ENCODE measurements around the gene SHROOM1. TPM values are rescaled to one million over a fixed set of nuclear protein-coding genes. Genes with fewer than 3 reads are reported as not detected.

The SHROOM1 gene
- total RNA-seq, 6 donors from 2014 or later = 7.7 to 27.6 (median 20.0) TPM

DNA sequence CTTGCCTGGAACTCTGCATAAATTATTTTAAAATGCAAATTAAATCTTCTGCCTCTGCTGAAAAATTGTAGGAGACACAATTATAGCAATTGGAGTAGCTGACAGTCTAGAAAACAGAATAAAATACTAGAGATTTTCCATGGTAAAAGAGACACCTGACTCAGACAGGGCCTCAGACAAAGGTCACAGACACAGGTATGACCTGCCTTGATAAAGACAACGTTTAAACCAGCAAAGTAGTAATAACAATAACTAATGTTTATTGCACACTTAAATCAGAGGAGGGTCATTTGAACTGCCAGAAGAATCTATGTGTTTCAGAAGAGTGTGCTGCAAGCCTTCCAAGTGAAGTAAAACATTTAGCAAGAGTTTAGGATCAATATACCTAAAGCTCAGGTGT is 13.4 kb downstream of the SHROOM1 start:
- no peaks in the 10 kb centered on the region for H3K36me3 ChIP-seq
- no peak overlapping the region for H3K27ac ChIP-seq
- peaks cover 15 to 29% (median 23%) of the 10 kb centered on the region in 4 donors for H3K4me1 ChIP-seq
- no peak for ATAC-seq (ENCODE audit: low FRiP score in 2 of 2)
- no peaks in the 10 kb centered on the region for H3K9me3 ChIP-seq
- peaks cover 0 to 31% (median 14%) of the 10 kb centered on the region in 4 donors for H3K27me3 ChIP-seq
- WGBS, 2 donors = 56 to 80% methylated on average over 1 of the region's 1 CpG
- no peak for DNase-seq
- no peak for TF ChIP-seq EP300 (IDR thresholded peaks at IDR 0.05)
- TF ChIP-seq POLR2AphosphoS5 (IDR thresholded peaks at IDR 0.05) = no peak
- TF ChIP-seq, protein P1, sequence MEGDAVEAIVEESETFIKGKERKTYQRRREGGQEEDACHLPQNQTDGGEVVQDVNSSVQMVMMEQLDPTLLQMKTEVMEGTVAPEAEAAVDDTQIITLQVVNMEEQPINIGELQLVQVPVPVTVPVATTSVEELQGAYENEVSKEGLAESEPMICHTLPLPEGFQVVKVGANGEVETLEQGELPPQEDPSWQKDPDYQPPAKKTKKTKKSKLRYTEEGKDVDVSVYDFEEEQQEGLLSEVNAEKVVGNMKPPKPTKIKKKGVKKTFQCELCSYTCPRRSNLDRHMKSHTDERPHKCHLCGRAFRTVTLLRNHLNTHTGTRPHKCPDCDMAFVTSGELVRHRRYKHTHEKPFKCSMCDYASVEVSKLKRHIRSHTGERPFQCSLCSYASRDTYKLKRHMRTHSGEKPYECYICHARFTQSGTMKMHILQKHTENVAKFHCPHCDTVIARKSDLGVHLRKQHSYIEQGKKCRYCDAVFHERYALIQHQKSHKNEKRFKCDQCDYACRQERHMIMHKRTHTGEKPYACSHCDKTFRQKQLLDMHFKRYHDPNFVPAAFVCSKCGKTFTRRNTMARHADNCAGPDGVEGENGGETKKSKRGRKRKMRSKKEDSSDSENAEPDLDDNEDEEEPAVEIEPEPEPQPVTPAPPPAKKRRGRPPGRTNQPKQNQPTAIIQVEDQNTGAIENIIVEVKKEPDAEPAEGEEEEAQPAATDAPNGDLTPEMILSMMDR (IDR thresholded peaks at IDR 0.05) = no peak
- no peak for TF ChIP-seq POLR2A (IDR thresholded peaks at IDR 0.05)
- no peak overlapping the region for H3K4me3 ChIP-seq

DNA sequence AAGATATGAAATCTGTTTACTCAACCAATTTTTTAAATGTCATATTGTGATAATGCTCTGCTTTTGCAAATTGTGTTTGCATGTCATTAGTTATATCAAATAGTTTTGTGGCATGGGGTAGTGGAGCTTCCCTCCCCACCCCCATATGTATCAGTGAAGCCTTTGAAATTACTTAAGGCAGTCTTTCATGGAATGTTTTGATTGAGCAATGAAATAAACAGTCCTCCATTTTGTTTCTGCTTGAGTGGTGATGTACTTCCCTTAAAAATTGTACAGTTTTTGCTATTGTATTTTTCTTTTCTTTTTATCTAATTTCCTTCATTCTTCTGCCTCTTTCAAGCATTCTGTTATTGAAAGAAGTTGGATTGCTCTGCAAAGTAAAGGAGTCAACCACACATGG is 13.9 kb downstream of the SHROOM1 start:
- Histone ChIP-seq H3K4me1 (peaks cover 15 to 29% (median 23%) of the 10 kb centered on the region in 4 donors), H3K27me3 (peaks cover 0 to 33% (median 15%) of the 10 kb centered on the region in 4 donors), H3K4me3 (no peak overlapping the region), H3K9me3 (no peaks in the 10 kb centered on the region), H3K27ac (no peak overlapping the region), H3K36me3 (no peaks in the 10 kb centered on the region)
- ATAC-seq (ENCODE audit: low FRiP score in 2 of 2) = no peak
- no peak for TF ChIP-seq POLR2AphosphoS5 (IDR thresholded peaks at IDR 0.05)
- TF ChIP-seq, protein P1 (IDR thresholded peaks at IDR 0.05) = no peak
- no peak for DNase-seq

DNA sequence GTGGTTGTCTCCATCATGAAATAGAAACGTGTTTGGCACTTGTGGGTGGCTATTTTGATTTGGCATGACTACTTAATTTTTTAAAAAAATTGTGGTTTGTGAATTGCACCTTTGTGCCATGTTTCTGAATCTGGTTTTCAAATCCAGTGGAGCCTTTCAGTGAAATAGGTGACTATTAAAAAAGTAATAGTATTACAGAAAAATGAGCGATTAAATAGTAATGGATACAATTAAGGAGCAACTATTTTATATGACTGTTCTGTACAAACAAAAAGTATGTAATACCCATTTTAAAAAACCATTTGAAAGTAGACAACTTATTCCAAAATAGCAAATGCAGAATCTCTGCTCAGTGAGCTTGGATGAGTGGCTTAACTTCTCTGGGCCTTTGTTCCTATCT is 14.4 kb downstream of the SHROOM1 start:
- Histone ChIP-seq H3K36me3 (no peaks in the 10 kb centered on the region), H3K27ac (no peak overlapping the region), H3K27me3 (peaks cover 0 to 33% (median 15%) of the 10 kb centered on the region in 4 donors), H3K4me1 (peaks cover 15 to 29% (median 23%) of the 10 kb centered on the region in 4 donors), H3K9me3 (no peaks in the 10 kb centered on the region), H3K4me3 (no peak overlapping the region)
- TF ChIP-seq POLR2AphosphoS5 (IDR thresholded peaks at IDR 0.05) = no peak
- DNase-seq (no peak), ATAC-seq (ENCODE audit: low FRiP score in 2 of 2) (no peak)
- 68 to 77% methylated on average over 2 of the region's 2 CpGs for WGBS, 2 donors

DNA sequence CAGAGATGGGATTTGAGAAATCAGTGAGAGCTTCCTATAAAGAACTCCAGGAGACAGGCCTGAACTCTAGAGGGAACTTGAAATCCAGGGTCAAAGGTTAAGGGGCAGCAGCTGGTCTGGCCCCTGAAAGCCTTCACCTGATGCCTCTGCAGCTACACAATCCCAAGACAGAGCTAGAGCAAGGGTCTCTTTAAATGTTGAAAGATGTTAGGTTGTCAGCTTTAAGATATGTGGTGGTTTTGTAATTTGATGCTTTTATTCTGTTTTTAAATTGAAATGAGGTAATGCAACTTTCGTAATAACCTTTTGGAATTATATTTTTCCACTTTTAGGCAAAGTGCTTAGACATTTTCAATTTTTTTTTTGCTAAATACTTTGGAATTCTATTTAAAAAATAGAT is 15.0 kb downstream of the SHROOM1 start:
- H3K27me3 ChIP-seq = peaks cover 0 to 39% (median 15%) of the 10 kb centered on the region in 4 donors
- DNase-seq (no peak), ATAC-seq (ENCODE audit: low FRiP score in 2 of 2) (no peak)
- no peaks in the 10 kb centered on the region for H3K36me3 ChIP-seq
- H3K4me3 ChIP-seq = no peak overlapping the region
- TF ChIP-seq EP300 (IDR thresholded peaks at IDR 0.05) (no peak), POLR2A (IDR thresholded peaks at IDR 0.05) (no peak), POLR2AphosphoS5 (IDR thresholded peaks at IDR 0.05) (no peak)
- TF ChIP-seq, protein P1 (IDR thresholded peaks at IDR 0.05) = no peak
- 93 to 97% methylated on average over 1 of the region's 1 CpG for WGBS, 2 donors
- H3K27ac ChIP-seq = no peak overlapping the region
- H3K9me3 ChIP-seq = no peaks in the 10 kb centered on the region
- peaks cover 15 to 29% (median 23%) of the 10 kb centered on the region in 4 donors for H3K4me1 ChIP-seq

DNA sequence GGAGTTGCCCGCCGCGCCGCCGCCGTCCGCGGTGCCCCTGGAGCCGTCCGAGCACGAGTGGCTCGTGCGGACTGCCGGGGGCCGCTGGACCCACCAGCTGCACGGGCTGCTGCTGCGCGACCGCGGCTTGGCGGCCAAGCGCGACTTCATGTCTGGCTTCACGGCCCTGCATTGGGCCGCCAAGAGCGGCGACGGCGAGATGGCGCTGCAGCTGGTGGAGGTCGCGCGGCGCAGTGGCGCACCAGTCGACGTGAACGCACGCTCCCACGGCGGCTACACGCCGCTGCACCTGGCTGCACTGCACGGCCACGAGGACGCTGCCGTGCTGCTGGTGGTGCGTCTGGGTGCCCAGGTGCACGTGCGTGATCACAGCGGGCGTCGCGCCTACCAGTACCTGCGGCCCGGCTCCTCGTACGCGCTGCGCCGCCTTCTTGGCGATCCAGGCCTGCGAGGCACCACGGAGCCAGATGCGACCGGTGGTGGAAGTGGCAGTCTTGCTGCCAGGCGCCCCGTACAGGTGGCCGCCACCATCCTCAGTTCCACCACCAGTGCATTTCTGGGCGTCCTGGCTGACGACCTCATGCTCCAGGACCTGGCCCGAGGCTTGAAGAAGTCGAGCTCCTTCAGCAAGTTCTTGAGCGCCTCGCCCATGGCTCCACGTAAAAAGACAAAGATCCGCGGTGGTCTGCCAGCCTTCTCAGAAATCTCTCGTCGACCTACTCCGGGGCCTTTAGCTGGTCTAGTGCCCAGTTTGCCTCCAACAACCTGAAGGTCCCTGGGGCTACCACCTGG is 15.7 kb downstream of the SHROOM1 start:
- peaks cover 0 to 39% (median 15%) of the 10 kb centered on the region in 4 donors for H3K27me3 ChIP-seq

More for the DNA sequence above, 15.7 kb downstream of the SHROOM1 start:
- Histone ChIP-seq H3K4me1 (peaks cover 13 to 21% (median 18%) of the 10 kb centered on the region in 4 donors), H3K4me3 (peak overlapping the region in 3 of 4 donors; percentile 43 to 48 (median 45)), H3K36me3 (no peaks in the 10 kb centered on the region), H3K27ac (no peak overlapping the region), H3K9me3 (no peaks in the 10 kb centered on the region)
- ATAC-seq (ENCODE audit: low FRiP score in 2 of 2) (no peak), DNase-seq (peak in 1 of 2 donors; percentile 85)
- WGBS, 2 donors = 78 to 95% methylated on average over 15 to 59 of the region's 81 CpGs
- TF ChIP-seq, protein P1 (IDR thresholded peaks at IDR 0.05) = no peak
- TF ChIP-seq POLR2A (IDR thresholded peaks at IDR 0.05) (no peak), POLR2AphosphoS5 (IDR thresholded peaks at IDR 0.05) (no peak), EP300 (IDR thresholded peaks at IDR 0.05) (no peak)
